Midbrain (tissue), 1 donor: ENCODE measurements around the gene NOG.

Source experiments
- DNase-seq: peaks from one replicate; lab custom pipeline; 2025; lab: John Stamatoyannopoulos, UW

NOG gene

GRCh38 chr17:56597495-56597990 is 4.0 kb downstream of the NOG start:
- no peak for DNase-seq

GRCh38 chr17:56598466-56598865 is 5.0 kb downstream of the NOG start:
- no peak for DNase-seq

- no peak for DNase-seq
Observed at GRCh38 chr17:56599088-56599487, 5.6 kb downstream of the NOG start.

- no peak for DNase-seq
Observed at GRCh38 chr17:56599566-56599965, 6.1 kb downstream of the NOG start.

- no peak for DNase-seq
Observed at GRCh38 chr17:56600256-56600655, 6.8 kb downstream of the NOG start.

GRCh38 chr17:56601591-56601990 is 8.1 kb downstream of the NOG start:
- DNase-seq = no peak

GRCh38 chr17:56602292-56603130 is 9.0 kb downstream of the NOG start:
- no peak for DNase-seq

GRCh38 chr17:56603486-56604238 is 10.2 kb downstream of the NOG start:
- no peak for DNase-seq

- DNase-seq = no peak
Observed at GRCh38 chr17:56604691-56605290, 11.3 kb downstream of the NOG start.

- DNase-seq = no peak
Observed at GRCh38 chr17:56608944-56609343, 15.4 kb downstream of the NOG start.

GRCh38 chr17:56610321-56610720 is 16.8 kb downstream of the NOG start:
- DNase-seq = no peak

- DNase-seq = no peak
Observed at GRCh38 chr17:56613131-56613530, 19.6 kb downstream of the NOG start.

GRCh38 chr17:56614522-56614921 is 21.0 kb downstream of the NOG start:
- DNase-seq = no peak

GRCh38 chr17:56616239-56616638 is 22.7 kb downstream of the NOG start:
- no peak for DNase-seq

GRCh38 chr17:56623383-56623782 is 29.9 kb downstream of the NOG start:
- no peak for DNase-seq

GRCh38 chr17:56624309-56624708 is 30.8 kb downstream of the NOG start:
- DNase-seq = no peak

- DNase-seq = no peak
Observed at GRCh38 chr17:56624912-56625311, 31.4 kb downstream of the NOG start.

- no peak for DNase-seq
Observed at GRCh38 chr17:56629531-56630075, 36.1 kb downstream of the NOG start.

GRCh38 chr17:56630202-56630601 is 36.7 kb downstream of the NOG start:
- no peak for DNase-seq

- DNase-seq = no peak
Observed at GRCh38 chr17:56633681-56634080, 40.2 kb downstream of the NOG start.

GRCh38 chr17:56635641-56636040 is 42.1 kb downstream of the NOG start:
- no peak for DNase-seq

- no peak for DNase-seq
Observed at GRCh38 chr17:56636265-56636664, 42.8 kb downstream of the NOG start.
